GM20000 (cell line): Measurements from ENCODE around the gene LY6G5B.

Experiments used
- DNase-seq: peaks from one replicate; pipeline ENCODE4 v3.0.0; 2012; ENCODE audit warnings: low spot score
- TF ChIP-seq, protein P1 (sequence below): IDR thresholded peaks from 2 replicates; pipeline ENCODE4 v1.5.1; 2012; ENCODE audit warnings: mild to moderate bottlenecking, control low read depth; ENCODE audit errors: extremely low read depth, missing control alignments

LY6G5B gene

GRCh38 chr6:31691078-31691463 is 21.3 kb downstream of the LY6G5B start:
- TF ChIP-seq, protein P1, sequence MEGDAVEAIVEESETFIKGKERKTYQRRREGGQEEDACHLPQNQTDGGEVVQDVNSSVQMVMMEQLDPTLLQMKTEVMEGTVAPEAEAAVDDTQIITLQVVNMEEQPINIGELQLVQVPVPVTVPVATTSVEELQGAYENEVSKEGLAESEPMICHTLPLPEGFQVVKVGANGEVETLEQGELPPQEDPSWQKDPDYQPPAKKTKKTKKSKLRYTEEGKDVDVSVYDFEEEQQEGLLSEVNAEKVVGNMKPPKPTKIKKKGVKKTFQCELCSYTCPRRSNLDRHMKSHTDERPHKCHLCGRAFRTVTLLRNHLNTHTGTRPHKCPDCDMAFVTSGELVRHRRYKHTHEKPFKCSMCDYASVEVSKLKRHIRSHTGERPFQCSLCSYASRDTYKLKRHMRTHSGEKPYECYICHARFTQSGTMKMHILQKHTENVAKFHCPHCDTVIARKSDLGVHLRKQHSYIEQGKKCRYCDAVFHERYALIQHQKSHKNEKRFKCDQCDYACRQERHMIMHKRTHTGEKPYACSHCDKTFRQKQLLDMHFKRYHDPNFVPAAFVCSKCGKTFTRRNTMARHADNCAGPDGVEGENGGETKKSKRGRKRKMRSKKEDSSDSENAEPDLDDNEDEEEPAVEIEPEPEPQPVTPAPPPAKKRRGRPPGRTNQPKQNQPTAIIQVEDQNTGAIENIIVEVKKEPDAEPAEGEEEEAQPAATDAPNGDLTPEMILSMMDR = no peak
- no peak for DNase-seq

GRCh38 chr6:31691564-31692108 is 21.9 kb downstream of the LY6G5B start:
- TF ChIP-seq, protein P1 = no peak

DNA sequence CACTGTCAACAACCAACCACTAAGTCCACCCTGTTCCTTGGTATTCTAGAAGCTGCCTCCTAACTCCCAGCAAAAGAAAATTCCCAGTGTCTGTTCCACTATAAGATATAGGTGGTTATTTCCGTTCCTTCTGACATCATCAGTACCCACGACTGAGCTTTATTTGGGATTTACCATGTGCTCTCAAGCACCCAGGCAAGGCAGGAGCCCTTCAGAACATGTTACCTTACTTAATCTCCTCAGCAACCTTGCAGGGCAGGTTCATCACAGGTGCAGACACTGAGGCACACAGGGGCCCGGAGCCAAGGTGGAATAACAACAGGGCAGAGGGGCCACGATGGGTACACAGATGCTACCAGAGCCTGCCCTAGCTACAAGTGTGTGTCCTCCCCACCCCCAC is 22.6 kb downstream of the LY6G5B start:
- no peak for DNase-seq
- TF ChIP-seq, protein P1 = no peak

More at GRCh38 chr6:31691564-31692108, 21.9 kb downstream of the LY6G5B start:
- DNase-seq = no peak

- DNase-seq = no peak
- TF ChIP-seq, protein P1 = no peak
Observed at GRCh38 chr6:31692886-31693285, 23.1 kb downstream of the LY6G5B start.

GRCh38 chr6:31693535-31693934 is 23.8 kb downstream of the LY6G5B start:
- DNase-seq = no peak
- TF ChIP-seq, protein P1 = no peak

DNA sequence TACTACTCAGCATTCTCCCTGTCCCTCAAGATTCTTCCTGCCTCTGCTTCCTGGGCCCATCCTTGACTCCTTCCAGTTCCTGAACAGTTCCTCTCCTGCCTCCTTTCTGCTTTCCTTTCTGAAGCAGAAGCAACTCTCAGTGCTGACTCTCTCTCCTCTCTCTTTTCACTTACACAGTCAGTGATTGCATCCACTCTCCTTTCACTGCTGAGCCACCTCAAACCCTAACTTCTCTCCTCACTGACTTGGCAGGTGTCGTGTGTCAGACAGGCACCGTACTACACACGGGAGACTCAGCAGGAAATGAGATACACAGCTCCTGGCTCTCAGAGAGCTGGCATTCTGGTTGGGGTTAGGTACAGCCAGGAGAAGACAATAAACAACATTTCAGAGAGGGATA is 27.8 kb downstream of the LY6G5B start:
- TF ChIP-seq, protein P1 = no peak
- DNase-seq = no peak

- DNase-seq = no peak
- TF ChIP-seq, protein P1 = no peak
Observed at GRCh38 chr6:31700740-31701401, 31.1 kb downstream of the LY6G5B start.
